Smooth muscle cell (in vitro differentiated cells): ENCODE results near the gene CRLF2. TPM values are rescaled to one million over a fixed set of nuclear protein-coding genes. Genes with fewer than 3 reads are reported as not detected.
"Not testable (repeated sequence)": the region's sequence is repeated elsewhere in the genome, so short reads cannot be mapped to it uniquely, and the experiment has no call there.

ENCODE experiments used
- DNase-seq: peaks from one replicate; lab custom pipeline; 2025; ENCODE audit not compliant: unreplicated experiment; lab: John Stamatoyannopoulos, UW
- H2AFZ ChIP-seq: fragments of 200-600 bp; sonication (generic); 2 replicates; pipeline ENCODE4 v1.6.0; 2016; ENCODE audit warnings: antibody characterized with exemption, low read depth, mild to moderate bottlenecking
- H3F3A ChIP-seq: fragments of 200-600 bp; sonication (generic); 2 replicates; pipeline ENCODE4 v1.6.0; 2017; ENCODE audit warnings: antibody characterized with exemption, low read depth
- H3K27ac ChIP-seq: fragments of 200-600 bp; sonication (generic); 2 replicates; pipeline ENCODE4 v1.5.1; 2016; ENCODE audit warnings: low read depth, mild to moderate bottlenecking
- H3K27me3 ChIP-seq: fragments of 200-600 bp; sonication (generic); 2 replicates; pipeline ENCODE4 v1.6.1; 2016; ENCODE audit warnings: low read depth, mild to moderate bottlenecking
- H3K36me3 ChIP-seq: fragments of 200-600 bp; sonication (generic); 2 replicates; pipeline ENCODE4 v1.5.1; 2016; ENCODE audit warnings: low read depth
- H3K4me1 ChIP-seq: fragments of 200-600 bp; sonication (generic); 2 replicates; pipeline ENCODE4 v1.5.1; 2016; ENCODE audit warnings: low read depth
- H3K4me2 ChIP-seq: fragments of 200-600 bp; sonication (generic); 2 replicates; pipeline ENCODE4 v1.6.0; 2016; ENCODE audit warnings: mild to moderate bottlenecking
- H3K4me3 ChIP-seq: fragments of 200-600 bp; sonication (generic); 2 replicates; pipeline ENCODE4 v1.5.1; 2016; ENCODE audit warnings: mild to moderate bottlenecking
- H3K79me2 ChIP-seq: fragments of 200-600 bp; sonication (generic); 2 replicates; pipeline ENCODE4 v1.6.0; 2016; ENCODE audit warnings: low read depth, mild to moderate bottlenecking
- H3K9ac ChIP-seq: fragments of 200-600 bp; sonication (generic); 2 replicates; pipeline ENCODE4 v1.6.0; 2016; ENCODE audit warnings: low read depth
- H3K9me3 ChIP-seq: fragments of 200-600 bp; sonication (generic); replicated peaks from 2 replicates; pipeline ENCODE4 v1.5.1; 2016; ENCODE audit warnings: low read depth
- H4K20me1 ChIP-seq: fragments of 200-600 bp; sonication (generic); 2 replicates; pipeline ENCODE4 v1.6.0; 2016; ENCODE audit warnings: low read depth
- CTCF ChIP-seq: fragments of 200-600 bp; sonication (generic); IDR thresholded peaks from 2 replicates; pipeline ENCODE4 v1.5.1; 2017; ENCODE audit warnings: borderline replicate concordance, mild to moderate bottlenecking, antibody characterized with exemption; ENCODE audit not compliant: insufficient read depth, poor library complexity, severe bottlenecking
- WGBS: methylation state at CpG from one replicate; pipeline ENCODE4 v1.1.7; 2016; ENCODE audit warnings: low lambda C conversion rate; 5-methylcytosine and 5-hydroxymethylcytosine counted together
- polyA plus RNA-seq: library from polyadenylated mRNA; unstranded; fragments of >200 nt; fragmentation: Nextera tagmentation; extraction: Ambion mirVana; gene quantifications from 2 replicates; pipeline ENCODE4 v1.2.1, GENCODE V29; 2016
- total RNA-seq: library from RNA; depleted of rRNA; stranded (reverse); fragments of >200 nt; gene quantifications from 2 replicates; pipeline ENCODE4 v1.2.3, GENCODE V29; 2014

The CRLF2 gene
- total and polyA plus RNA-seq, 2 experiments from 2014 or later = not detected

GRCh38 chrX:1172496-1172895 lies 40.0 kb downstream of the CRLF2 start:
- DNase-seq = no peak
- no peak overlapping the region for H3K4me3 ChIP-seq
- no peaks in the 10 kb centered on the region for H3F3A ChIP-seq
- no peak overlapping the region for H3K9ac ChIP-seq
- H3K27ac ChIP-seq = no peak overlapping the region
- H3K36me3 ChIP-seq = no peaks in the 10 kb centered on the region
- no peak overlapping the region for H2AFZ ChIP-seq
- no peaks in the 10 kb centered on the region for H4K20me1 ChIP-seq
- no peak overlapping the region for H3K4me2 ChIP-seq
- no peaks in the 10 kb centered on the region for H3K79me2 ChIP-seq
- no peak for TF ChIP-seq CTCF
- H3K4me1 ChIP-seq = no peaks in the 10 kb centered on the region
- WGBS = 48% methylated on average over 13 of the region's 13 CpGs
- no peaks in the 10 kb centered on the region for H3K9me3 ChIP-seq
- H3K27me3 ChIP-seq = peaks cover 6% of the 10 kb centered on the region

GRCh38 chrX:1171915-1172314 lies 40.5 kb downstream of the CRLF2 start:
- H3K9ac ChIP-seq, H3K27ac ChIP-seq, H3K4me3 ChIP-seq, H3K27me3 ChIP-seq, H3K9me3 ChIP-seq, H3K4me1 ChIP-seq, DNase-seq, H3K4me2 ChIP-seq, H3K36me3 ChIP-seq, H3F3A ChIP-seq, H3K79me2 ChIP-seq, H2AFZ ChIP-seq, H4K20me1 ChIP-seq: not testable (repeated sequence)
- 78% methylated on average over 13 of the region's 13 CpGs for WGBS

- Histone ChIP-seq H3F3A (no peaks in the 10 kb centered on the region), H3K9me3 (no peaks in the 10 kb centered on the region), H3K27me3 (peaks cover 4% of the 10 kb centered on the region), H3K4me2 (no peak overlapping the region), H3K4me1 (no peaks in the 10 kb centered on the region), H3K4me3 (no peak overlapping the region), H3K36me3 (no peaks in the 10 kb centered on the region), H4K20me1 (no peaks in the 10 kb centered on the region), H3K79me2 (no peaks in the 10 kb centered on the region), H3K27ac (no peak overlapping the region), H3K9ac (no peak overlapping the region), H2AFZ (no peak overlapping the region)
- WGBS = 68% methylated on average over 11 of the region's 11 CpGs
- no peak for TF ChIP-seq CTCF
- DNase-seq = no peak
These were observed 42.2 kb downstream of the CRLF2 start for GRCh38 chrX:1170243-1170642.

GRCh38 chrX:1169189-1169588 lies 43.3 kb downstream of the CRLF2 start:
- DNase-seq = no peak
- Histone ChIP-seq H3K9ac (no peak overlapping the region), H3K4me2 (no peak overlapping the region), H3K4me1 (no peaks in the 10 kb centered on the region), H3K79me2 (no peaks in the 10 kb centered on the region), H3K27ac (no peak overlapping the region), H3K9me3 (no peaks in the 10 kb centered on the region), H3K36me3 (no peaks in the 10 kb centered on the region), H3K27me3 (no peaks in the 10 kb centered on the region), H3K4me3 (no peak overlapping the region), H2AFZ (no peak overlapping the region), H4K20me1 (no peaks in the 10 kb centered on the region), H3F3A (no peaks in the 10 kb centered on the region)
- WGBS = 73% methylated on average over 5 of the region's 7 CpGs
- no peak for TF ChIP-seq CTCF
